GM23338 (cell line): Measurements from ENCODE around the gene F3. TPM values are rescaled to one million over a fixed set of nuclear protein-coding genes. Genes with fewer than 3 reads are reported as not detected.

Experiments
- ATAC-seq: fragments of 200-7000 bp; cut with Tn5 transposase; 3 replicates; pipeline ENCODE4 v1.9.1; 2020
- DNase-seq: peaks from one replicate; pipeline ENCODE4 v3.0.0-alpha.2; 2015; ENCODE audit warnings: low spot score
- H2AFZ ChIP-seq: fragments of 200-600 bp; sonication (generic); 2 replicates; pipeline ENCODE4 v1.8.0; 2016; ENCODE audit warnings: antibody characterized with exemption, mild to moderate bottlenecking, moderate library complexity
- H3F3A ChIP-seq: fragments of 200-600 bp; sonication (generic); replicated peaks from 2 replicates; pipeline ENCODE4 v1.8.0; 2017; ENCODE audit warnings: antibody characterized with exemption, mixed run types, low read depth
- H3K27ac ChIP-seq: fragments of 200-600 bp; sonication (generic); 2 replicates; pipeline ENCODE4 v1.6.1; 2016; ENCODE audit warnings: low read depth
- H3K27me3 ChIP-seq: fragments of 200-600 bp; sonication (generic); 2 replicates; pipeline ENCODE4 v1.8.0; 2016; ENCODE audit warnings: mild to moderate bottlenecking, mixed run types, moderate library complexity; ENCODE audit not compliant: insufficient read depth
- H3K36me3 ChIP-seq: fragments of 200-600 bp; sonication (generic); 2 replicates; pipeline ENCODE4 v1.8.0; 2016; ENCODE audit warnings: mild to moderate bottlenecking; ENCODE audit not compliant: insufficient read depth
- H3K4me1 ChIP-seq: fragments of 200-600 bp; sonication (generic); 2 replicates; pipeline ENCODE4 v1.8.0; 2016; ENCODE audit warnings: mild to moderate bottlenecking, moderate library complexity; ENCODE audit not compliant: insufficient read depth
- H3K4me2 ChIP-seq: fragments of 200-600 bp; sonication (generic); 2 replicates; pipeline ENCODE4 v1.7.1; 2017; ENCODE audit warnings: mixed run types
- H3K4me3 ChIP-seq: fragments of 200-600 bp; sonication (generic); 2 replicates; pipeline ENCODE4 v1.6.1; 2016; ENCODE audit warnings: mixed run types
- H3K79me2 ChIP-seq: fragments of 200-600 bp; sonication (generic); replicated peaks from 2 replicates; pipeline ENCODE4 v1.8.0; 2017; ENCODE audit warnings: mild to moderate bottlenecking; ENCODE audit not compliant: insufficient read depth
- H3K9me2 ChIP-seq: fragments of 200-600 bp; sonication (generic); 2 replicates; pipeline ENCODE4 v1.8.0; 2017; ENCODE audit not compliant: insufficient read depth
- H4K20me1 ChIP-seq: fragments of 200-600 bp; sonication (generic); replicated peaks from 2 replicates; pipeline ENCODE4 v1.8.0; 2017; ENCODE audit warnings: mild to moderate bottlenecking; ENCODE audit not compliant: insufficient read depth
- H3K27ac Mint-ChIP-seq: 2 replicates; pipeline ENCODE4 v1.8.0; 2020; ENCODE audit warnings: inconsistent platforms, mild to moderate bottlenecking, moderate library complexity, mixed read lengths
- H3K27me3 Mint-ChIP-seq: 3 replicates; pipeline ENCODE4 v1.8.0; 2022; ENCODE audit warnings: low read depth, mild to moderate bottlenecking, moderate library complexity, mixed read lengths, inconsistent platforms; ENCODE audit not compliant: insufficient read depth, poor library complexity
- H3K36me3 Mint-ChIP-seq: 3 replicates; pipeline ENCODE4 v1.8.0; 2021; ENCODE audit warnings: low read depth, mild to moderate bottlenecking, inconsistent platforms, moderate library complexity, mixed read lengths
- H3K4me1 Mint-ChIP-seq: 3 replicates; pipeline ENCODE4 v1.8.0; 2020; ENCODE audit warnings: mild to moderate bottlenecking, inconsistent platforms, mixed read lengths
- H3K4me3 Mint-ChIP-seq: 3 replicates; pipeline ENCODE4 v1.8.0; 2021; ENCODE audit warnings: moderate library complexity, mild to moderate bottlenecking, inconsistent platforms, mixed read lengths
- H3K9me3 Mint-ChIP-seq: 3 replicates; pipeline ENCODE4 v1.8.0; 2020; ENCODE audit warnings: moderate library complexity, mild to moderate bottlenecking, inconsistent platforms, mixed read lengths
- EZH2phosphoT487 ChIP-seq: fragments of 200-600 bp; sonication (generic); IDR thresholded peaks from one replicate; pipeline ENCODE4 v1.8.1; 2018; ENCODE audit warnings: antibody characterized with exemption; ENCODE audit not compliant: unreplicated experiment
- ZNF331 ChIP-seq: fragments of 250-450 bp; sonication (Bioruptor Pico); IDR thresholded peaks from 2 replicates; pipeline ENCODE4 v1.5.0; 2020; ENCODE audit warnings: low read depth, mild to moderate bottlenecking, moderate library complexity
- polyA plus RNA-seq: library from polyadenylated mRNA; unstranded; fragments of >200 nt; fragmentation: Nextera tagmentation; extraction: Ambion mirVana; gene quantifications from 2 replicates; pipeline ENCODE4 v1.2.1, GENCODE V29; 2016
- total RNA-seq: library from RNA; depleted of rRNA; stranded (reverse); fragments of >200 nt; shearing (Covaris generic); gene quantifications from 2 replicates; pipeline ENCODE4 v1.2.3, GENCODE V29; 2014
- TF ChIP-seq, protein P1 (sequence below): fragments of 250-450 bp; sonication (Bioruptor Pico); IDR thresholded peaks from 2 replicates; pipeline ENCODE4 v1.5.0; 2020; ENCODE audit warnings: mild to moderate bottlenecking, moderate library complexity
- TF ChIP-seq, protein P2 (sequence below), 2 experiments: fragments of 200-600 bp in 1 of 2; sonication (generic) in 1 of 2; conservative IDR thresholded peaks; 2 replicates each; pipeline versions ENCODE4 v1.5.1 to v1.6.1; 2016 to 2017; ENCODE audit warnings: antibody characterized with exemption in 2 of 2, low read depth in 2 of 2, mild to moderate bottlenecking in 2 of 2, moderate library complexity in 1 of 2

F3 gene
- total and polyA plus RNA-seq, 2 experiments from 2014 or later = 6.9 to 9.7 TPM

DNA sequence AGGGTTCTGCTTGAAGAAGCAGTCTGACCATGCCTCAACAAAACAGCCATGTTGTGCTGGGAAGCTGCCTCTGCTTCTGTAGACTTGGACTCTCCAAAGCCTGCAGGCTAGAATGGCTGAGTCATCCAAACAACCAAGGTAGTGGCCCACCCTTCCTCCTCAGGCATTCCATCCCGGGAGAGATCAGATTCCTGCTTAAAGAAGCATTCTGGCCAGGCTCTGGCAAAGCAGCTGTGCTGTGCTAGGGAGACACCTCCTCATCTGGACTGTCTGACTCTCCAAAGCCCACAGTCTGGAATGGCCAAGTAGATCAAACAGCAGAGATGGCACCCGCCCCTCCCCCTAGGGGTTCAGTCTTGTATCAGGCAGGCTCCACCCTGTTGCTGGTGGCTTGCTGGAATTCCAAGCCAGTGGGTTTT is 38.3 kb upstream of the F3 start:
- ATAC-seq (peak; percentile 67), DNase-seq (peak; percentile 61)
- Histone ChIP-seq H2AFZ (peak overlapping the region; percentile 91), H3K4me2 (0 out of 2 replicates have a peak overlapping the region, but pooled peaks have one; percentile 35), H3F3A (no peaks in the 10 kb centered on the region), H4K20me1 (no peaks in the 10 kb centered on the region), H3K79me2 (no peaks in the 10 kb centered on the region), H3K36me3 (no peaks in the 10 kb centered on the region; the same call in 1 of the 2 replicates), H3K27me3 (no peaks in the 10 kb centered on the region), H3K27ac (no peak overlapping the region), H3K9me2 (peaks cover 11% of the 10 kb centered on the region), H3K4me3 (no peak overlapping the region), H3K4me1 (no peaks in the 10 kb centered on the region; the same call in 1 of the 2 replicates)
- Mint-ChIP-seq H3K36me3 (peaks cover 18% of the 10 kb centered on the region; the same call in 2 of the 3 replicates), H3K4me3 (no peak overlapping the region), H3K4me1 (peaks cover 8% of the 10 kb centered on the region; the same call in 2 of the 3 replicates), H3K9me3 (peaks cover 23% of the 10 kb centered on the region), H3K27me3 (peaks cover 3% of the 10 kb centered on the region), H3K27ac (peak overlapping the region; percentile 80; the same call in 1 of the 2 replicates)
- TF ChIP-seq, protein P1, sequence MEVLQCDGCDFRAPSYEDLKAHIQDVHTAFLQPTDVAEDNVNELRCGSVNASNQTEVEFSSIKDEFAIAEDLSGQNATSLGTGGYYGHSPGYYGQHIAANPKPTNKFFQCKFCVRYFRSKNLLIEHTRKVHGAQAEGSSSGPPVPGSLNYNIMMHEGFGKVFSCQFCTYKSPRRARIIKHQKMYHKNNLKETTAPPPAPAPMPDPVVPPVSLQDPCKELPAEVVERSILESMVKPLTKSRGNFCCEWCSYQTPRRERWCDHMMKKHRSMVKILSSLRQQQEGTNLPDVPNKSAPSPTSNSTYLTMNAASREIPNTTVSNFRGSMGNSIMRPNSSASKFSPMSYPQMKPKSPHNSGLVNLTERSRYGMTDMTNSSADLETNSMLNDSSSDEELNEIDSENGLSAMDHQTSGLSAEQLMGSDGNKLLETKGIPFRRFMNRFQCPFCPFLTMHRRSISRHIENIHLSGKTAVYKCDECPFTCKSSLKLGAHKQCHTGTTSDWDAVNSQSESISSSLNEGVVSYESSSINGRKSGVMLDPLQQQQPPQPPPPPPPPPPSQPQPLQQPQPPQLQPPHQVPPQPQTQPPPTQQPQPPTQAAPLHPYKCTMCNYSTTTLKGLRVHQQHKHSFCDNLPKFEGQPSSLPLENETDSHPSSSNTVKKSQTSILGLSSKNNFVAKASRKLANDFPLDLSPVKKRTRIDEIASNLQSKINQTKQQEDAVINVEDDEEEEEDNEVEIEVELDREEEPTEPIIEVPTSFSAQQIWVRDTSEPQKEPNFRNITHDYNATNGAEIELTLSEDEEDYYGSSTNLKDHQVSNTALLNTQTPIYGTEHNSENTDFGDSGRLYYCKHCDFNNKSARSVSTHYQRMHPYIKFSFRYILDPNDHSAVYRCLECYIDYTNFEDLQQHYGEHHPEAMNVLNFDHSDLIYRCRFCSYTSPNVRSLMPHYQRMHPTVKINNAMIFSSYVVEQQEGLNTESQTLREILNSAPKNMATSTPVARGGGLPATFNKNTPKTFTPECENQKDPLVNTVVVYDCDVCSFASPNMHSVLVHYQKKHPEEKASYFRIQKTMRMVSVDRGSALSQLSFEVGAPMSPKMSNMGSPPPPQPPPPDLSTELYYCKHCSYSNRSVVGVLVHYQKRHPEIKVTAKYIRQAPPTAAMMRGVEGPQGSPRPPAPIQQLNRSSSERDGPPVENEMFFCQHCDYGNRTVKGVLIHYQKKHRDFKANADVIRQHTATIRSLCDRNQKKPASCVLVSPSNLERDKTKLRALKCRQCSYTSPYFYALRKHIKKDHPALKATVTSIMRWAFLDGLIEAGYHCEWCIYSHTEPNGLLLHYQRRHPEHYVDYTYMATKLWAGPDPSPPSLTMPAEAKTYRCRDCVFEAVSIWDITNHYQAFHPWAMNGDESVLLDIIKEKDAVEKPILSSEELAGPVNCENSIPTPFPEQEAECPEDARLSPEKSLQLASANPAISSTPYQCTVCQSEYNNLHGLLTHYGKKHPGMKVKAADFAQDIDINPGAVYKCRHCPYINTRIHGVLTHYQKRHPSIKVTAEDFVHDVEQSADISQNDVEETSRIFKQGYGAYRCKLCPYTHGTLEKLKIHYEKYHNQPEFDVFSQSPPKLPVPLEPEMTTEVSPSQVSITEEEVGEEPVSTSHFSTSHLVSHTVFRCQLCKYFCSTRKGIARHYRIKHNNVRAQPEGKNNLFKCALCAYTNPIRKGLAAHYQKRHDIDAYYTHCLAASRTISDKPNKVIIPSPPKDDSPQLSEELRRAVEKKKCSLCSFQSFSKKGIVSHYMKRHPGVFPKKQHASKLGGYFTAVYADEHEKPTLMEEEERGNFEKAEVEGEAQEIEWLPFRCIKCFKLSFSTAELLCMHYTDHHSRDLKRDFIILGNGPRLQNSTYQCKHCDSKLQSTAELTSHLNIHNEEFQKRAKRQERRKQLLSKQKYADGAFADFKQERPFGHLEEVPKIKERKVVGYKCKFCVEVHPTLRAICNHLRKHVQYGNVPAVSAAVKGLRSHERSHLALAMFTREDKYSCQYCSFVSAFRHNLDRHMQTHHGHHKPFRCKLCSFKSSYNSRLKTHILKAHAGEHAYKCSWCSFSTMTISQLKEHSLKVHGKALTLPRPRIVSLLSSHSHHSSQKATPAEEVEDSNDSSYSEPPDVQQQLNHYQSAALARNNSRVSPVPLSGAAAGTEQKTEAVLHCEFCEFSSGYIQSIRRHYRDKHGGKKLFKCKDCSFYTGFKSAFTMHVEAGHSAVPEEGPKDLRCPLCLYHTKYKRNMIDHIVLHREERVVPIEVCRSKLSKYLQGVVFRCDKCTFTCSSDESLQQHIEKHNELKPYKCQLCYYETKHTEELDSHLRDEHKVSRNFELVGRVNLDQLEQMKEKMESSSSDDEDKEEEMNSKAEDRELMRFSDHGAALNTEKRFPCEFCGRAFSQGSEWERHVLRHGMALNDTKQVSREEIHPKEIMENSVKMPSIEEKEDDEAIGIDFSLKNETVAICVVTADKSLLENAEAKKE = peak; percentile 45; the same call in 1 of the 2 replicates
- TF ChIP-seq, protein P2, sequence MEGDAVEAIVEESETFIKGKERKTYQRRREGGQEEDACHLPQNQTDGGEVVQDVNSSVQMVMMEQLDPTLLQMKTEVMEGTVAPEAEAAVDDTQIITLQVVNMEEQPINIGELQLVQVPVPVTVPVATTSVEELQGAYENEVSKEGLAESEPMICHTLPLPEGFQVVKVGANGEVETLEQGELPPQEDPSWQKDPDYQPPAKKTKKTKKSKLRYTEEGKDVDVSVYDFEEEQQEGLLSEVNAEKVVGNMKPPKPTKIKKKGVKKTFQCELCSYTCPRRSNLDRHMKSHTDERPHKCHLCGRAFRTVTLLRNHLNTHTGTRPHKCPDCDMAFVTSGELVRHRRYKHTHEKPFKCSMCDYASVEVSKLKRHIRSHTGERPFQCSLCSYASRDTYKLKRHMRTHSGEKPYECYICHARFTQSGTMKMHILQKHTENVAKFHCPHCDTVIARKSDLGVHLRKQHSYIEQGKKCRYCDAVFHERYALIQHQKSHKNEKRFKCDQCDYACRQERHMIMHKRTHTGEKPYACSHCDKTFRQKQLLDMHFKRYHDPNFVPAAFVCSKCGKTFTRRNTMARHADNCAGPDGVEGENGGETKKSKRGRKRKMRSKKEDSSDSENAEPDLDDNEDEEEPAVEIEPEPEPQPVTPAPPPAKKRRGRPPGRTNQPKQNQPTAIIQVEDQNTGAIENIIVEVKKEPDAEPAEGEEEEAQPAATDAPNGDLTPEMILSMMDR (conservative IDR thresholded peaks at IDR 0.05; ENCODE audit: low read depth in 2 of 2) = no peak

DNA sequence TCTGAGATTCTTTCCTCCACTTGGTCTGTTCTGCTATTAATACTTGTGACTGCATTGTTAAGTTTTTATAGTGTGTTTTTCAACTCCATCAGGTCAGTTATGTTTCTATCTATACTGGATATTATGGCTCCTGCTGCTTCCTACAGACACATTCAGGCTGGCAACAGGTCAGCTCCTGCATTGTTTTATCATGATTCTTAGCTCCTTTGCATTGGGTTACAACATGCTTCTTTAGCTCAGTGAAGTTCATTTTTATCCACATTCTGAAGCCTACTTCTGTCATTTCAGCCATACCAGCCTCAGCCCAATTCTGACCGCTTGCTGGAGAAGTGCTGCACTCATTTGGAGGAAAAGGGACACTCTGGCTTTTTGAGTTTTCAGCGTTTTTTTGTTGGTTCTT is 37.3 kb upstream of the F3 start:
- peaks cover 11% of the 10 kb centered on the region for H3K9me2 ChIP-seq
- peaks cover 18% of the 10 kb centered on the region; the same call in 2 of the 3 replicates for H3K36me3 Mint-ChIP-seq
- DNase-seq = no peak
- H3K4me3 ChIP-seq = no peak overlapping the region
- peaks cover 23% of the 10 kb centered on the region for H3K9me3 Mint-ChIP-seq
- H3K4me1 ChIP-seq = no peaks in the 10 kb centered on the region; the same call in 1 of the 2 replicates
- H3K4me3 Mint-ChIP-seq = no peak overlapping the region
- H3K4me2 ChIP-seq = no peak overlapping the region
- peaks cover 8% of the 10 kb centered on the region; the same call in 2 of the 3 replicates for H3K4me1 Mint-ChIP-seq
- peaks cover 3% of the 10 kb centered on the region for H3K27me3 Mint-ChIP-seq
- no peaks in the 10 kb centered on the region for H3F3A ChIP-seq
- ATAC-seq = no peak
- peak overlapping the region; percentile 91 for H2AFZ ChIP-seq
- no peaks in the 10 kb centered on the region for H3K27me3 ChIP-seq
- H4K20me1 ChIP-seq = no peaks in the 10 kb centered on the region
- H3K27ac ChIP-seq = no peak overlapping the region
- H3K27ac Mint-ChIP-seq = no peak overlapping the region
- no peaks in the 10 kb centered on the region; the same call in 1 of the 2 replicates for H3K36me3 ChIP-seq
- H3K79me2 ChIP-seq = no peaks in the 10 kb centered on the region
- TF ChIP-seq ZNF331 (CRISPR knock-in tag) (no peak), EZH2phosphoT487 (no peak)
